Panc1 (cell line): Measurements from ENCODE around the gene MEIOSIN.

Source experiments
- POLR2AphosphoS5 ChIP-seq: IDR thresholded peaks from 2 replicates; pipeline ENCODE4 v1.6.1; 2012; ENCODE audit warnings: mild to moderate bottlenecking, low read depth, low read length, moderate library complexity
- TCF7L2 ChIP-seq: IDR thresholded peaks from 2 replicates; pipeline ENCODE4 v1.6.1; 2011; ENCODE audit warnings: mild to moderate bottlenecking, low read depth, low read length, inconsistent platforms
- TF ChIP-seq, protein P1 (sequence below): fragments of 450-650 bp; IDR thresholded peaks from 2 replicates; pipeline ENCODE4 v1.5.1; 2017; ENCODE audit warnings: mild to moderate bottlenecking

DNA sequence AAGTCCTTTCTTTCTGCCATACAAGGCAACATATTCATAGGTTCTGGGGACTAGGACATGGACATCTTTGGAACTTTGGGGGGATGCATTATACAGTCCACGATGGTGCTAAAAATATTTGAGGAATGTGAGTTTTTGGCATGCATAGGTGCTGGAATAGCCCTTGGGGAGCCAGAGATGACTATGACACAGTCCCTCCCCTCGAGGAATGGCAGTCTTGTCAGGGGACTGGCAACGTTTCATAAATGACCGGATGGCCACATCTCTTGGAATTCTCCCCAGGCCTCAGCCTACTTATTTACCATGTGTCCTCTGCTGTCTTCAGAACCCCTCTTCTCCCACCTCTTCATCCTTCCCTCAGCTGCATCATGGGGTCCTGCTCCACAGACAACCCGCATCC is 13.6 kb downstream of the MEIOSIN start:
- TF ChIP-seq POLR2AphosphoS5 (no peak), TCF7L2 (no peak)
- TF ChIP-seq, protein P1, sequence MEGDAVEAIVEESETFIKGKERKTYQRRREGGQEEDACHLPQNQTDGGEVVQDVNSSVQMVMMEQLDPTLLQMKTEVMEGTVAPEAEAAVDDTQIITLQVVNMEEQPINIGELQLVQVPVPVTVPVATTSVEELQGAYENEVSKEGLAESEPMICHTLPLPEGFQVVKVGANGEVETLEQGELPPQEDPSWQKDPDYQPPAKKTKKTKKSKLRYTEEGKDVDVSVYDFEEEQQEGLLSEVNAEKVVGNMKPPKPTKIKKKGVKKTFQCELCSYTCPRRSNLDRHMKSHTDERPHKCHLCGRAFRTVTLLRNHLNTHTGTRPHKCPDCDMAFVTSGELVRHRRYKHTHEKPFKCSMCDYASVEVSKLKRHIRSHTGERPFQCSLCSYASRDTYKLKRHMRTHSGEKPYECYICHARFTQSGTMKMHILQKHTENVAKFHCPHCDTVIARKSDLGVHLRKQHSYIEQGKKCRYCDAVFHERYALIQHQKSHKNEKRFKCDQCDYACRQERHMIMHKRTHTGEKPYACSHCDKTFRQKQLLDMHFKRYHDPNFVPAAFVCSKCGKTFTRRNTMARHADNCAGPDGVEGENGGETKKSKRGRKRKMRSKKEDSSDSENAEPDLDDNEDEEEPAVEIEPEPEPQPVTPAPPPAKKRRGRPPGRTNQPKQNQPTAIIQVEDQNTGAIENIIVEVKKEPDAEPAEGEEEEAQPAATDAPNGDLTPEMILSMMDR = no peak
